Upper lobe of left lung (tissue), 4 donors: ENCODE data around the gene CD79B.
"Not testable (repeated sequence)": the region's sequence is repeated elsewhere in the genome, so short reads cannot be mapped to it uniquely, and the experiment has no call there.

Source experiments
- EP300 ChIP-seq, 4 donors: sonication (generic); formaldehyde crosslinking; IDR thresholded peaks; one replicate each; pipeline ENCODE4 v1.5.1; 2017; ENCODE audit warnings: antibody characterized with exemption in 4 of 4, control low read depth in 2 of 4
- POLR2A ChIP-seq, 4 donors: fragments of 450-650 bp; IDR thresholded peaks; one replicate each; pipeline ENCODE4 v1.5.1; 2016 to 2017; ENCODE audit warnings: antibody characterized with exemption in 4 of 4, mild to moderate bottlenecking in 2 of 4
- TF ChIP-seq, protein P1 (sequence below), 6 experiments: fragments of 450-650 bp in 4 of 6; fragments of 200-600 bp in 2 of 6; sonication (generic) in 2 of 6; IDR thresholded peaks; one replicate each; pipeline ENCODE4 v1.5.1; 2016 to 2019; ENCODE audit warnings: antibody characterized with exemption in 6 of 6

DNA sequence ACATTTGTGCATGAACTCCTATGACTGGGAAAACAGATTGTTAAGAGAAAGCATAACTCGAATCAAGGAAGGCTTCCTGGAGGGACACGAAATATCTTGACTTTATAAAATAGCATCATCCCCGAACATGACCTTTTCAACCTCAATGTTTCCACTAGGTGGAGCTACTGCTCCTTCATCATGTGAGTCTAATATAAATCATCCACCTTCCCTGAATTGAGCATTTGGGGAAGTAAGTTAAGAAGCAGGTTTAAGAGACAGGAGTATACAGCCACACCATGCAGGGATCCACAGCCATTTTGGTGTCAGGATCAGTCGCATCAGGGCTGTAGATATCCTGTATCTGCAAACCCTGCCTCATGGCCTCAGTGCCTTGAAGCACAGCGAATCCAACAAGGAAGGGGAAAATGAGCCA is 28.3 kb downstream of the CD79B start:
- TF ChIP-seq, protein P1, sequence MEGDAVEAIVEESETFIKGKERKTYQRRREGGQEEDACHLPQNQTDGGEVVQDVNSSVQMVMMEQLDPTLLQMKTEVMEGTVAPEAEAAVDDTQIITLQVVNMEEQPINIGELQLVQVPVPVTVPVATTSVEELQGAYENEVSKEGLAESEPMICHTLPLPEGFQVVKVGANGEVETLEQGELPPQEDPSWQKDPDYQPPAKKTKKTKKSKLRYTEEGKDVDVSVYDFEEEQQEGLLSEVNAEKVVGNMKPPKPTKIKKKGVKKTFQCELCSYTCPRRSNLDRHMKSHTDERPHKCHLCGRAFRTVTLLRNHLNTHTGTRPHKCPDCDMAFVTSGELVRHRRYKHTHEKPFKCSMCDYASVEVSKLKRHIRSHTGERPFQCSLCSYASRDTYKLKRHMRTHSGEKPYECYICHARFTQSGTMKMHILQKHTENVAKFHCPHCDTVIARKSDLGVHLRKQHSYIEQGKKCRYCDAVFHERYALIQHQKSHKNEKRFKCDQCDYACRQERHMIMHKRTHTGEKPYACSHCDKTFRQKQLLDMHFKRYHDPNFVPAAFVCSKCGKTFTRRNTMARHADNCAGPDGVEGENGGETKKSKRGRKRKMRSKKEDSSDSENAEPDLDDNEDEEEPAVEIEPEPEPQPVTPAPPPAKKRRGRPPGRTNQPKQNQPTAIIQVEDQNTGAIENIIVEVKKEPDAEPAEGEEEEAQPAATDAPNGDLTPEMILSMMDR (IDR thresholded peaks at IDR 0.05) = peak in 4 of 6 experiments; percentile 18 to 46 (median 41)
- not testable (repeated sequence) for TF ChIP-seq POLR2A, EP300 (IDR thresholded peaks at IDR 0.05)
